IPS DF 19.7 (cell line): Measurements from ENCODE around the gene YTHDF2.

Source experiments
- DNase-seq: peaks from one replicate; pipeline ENCODE4 v3.0.0-alpha.2; 2013; ENCODE audit warnings: low read depth, low spot score

Gene YTHDF2

DNA sequence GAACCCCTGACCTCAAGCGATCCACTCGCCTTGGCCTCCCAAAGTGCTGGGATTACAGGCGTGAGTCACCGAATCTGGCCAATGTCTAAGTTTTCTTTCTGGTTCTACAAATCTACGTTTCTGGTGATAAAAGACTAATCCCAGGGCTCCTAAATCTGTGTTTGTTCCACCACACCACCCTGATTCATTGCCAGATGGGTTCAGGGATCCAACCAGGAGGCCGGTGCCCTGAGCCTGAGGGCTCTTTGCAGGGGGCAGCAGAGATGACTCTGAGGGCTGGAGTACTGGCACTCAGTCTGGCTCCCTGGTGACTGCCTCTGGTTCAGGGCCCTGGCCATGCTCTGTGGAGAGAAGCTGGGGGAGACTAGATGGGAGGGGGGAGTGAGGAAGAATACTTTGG is 64.7 kb downstream of the YTHDF2 start:
- no peak for DNase-seq

DNA sequence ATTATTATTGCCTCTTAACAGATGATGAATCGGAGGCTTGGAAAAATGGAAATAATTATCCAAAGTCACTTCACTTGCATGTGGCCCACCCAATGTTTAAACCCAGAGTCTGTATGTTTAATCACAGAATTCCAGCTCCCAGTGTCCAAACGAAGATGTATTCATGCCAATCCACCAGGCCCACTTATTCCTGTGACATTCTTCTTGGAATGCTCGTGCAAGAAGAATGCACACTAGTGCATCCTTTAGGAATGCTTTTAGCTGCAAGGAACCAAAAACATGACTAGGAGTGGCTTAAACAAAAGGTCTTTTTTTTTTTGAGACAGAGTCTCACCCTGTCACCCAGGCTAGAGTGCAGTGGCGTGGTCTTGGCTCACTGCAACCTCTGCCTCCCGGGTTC is 66.3 kb downstream of the YTHDF2 start:
- no peak for DNase-seq

DNA sequence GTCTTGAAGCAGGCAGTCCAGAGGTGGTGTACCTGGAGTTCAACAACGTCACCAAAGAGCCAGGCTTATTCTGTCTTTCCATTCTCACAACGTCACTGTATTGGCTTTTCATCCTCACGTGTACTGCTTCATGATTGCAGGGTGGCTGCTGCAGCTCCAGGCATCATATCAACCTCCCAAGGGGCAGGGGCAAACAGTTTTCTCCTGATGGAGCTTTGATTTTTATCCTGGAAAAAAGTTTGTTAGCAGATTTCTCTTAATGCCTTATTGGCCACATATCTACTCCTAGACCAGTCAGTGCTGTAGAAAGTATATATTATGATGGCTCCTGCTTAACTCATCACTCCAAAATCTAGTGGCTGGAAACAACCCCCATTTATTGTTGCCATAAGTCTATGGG is 66.9 kb downstream of the YTHDF2 start:
- DNase-seq = no peak

DNA sequence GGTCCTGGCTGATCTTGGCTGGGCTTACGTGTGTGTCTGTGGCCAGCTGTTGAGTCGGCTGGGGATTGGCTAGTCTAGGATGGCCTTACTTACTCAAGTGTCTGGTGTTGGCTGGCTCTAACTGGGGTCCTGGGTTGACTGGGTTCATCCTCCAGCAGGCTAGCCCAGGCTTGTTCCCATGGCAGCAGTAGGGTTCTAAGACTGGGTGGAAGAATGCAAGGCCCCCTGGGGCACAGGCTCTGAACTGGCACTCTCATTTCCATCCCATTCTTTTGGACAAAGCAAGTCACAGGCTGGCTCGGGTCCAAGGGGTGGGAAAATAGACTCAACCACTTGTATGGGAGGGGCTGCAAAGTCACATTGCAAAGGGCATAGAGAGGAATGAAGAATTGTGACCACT is 67.3 kb downstream of the YTHDF2 start:
- no peak for DNase-seq

DNA sequence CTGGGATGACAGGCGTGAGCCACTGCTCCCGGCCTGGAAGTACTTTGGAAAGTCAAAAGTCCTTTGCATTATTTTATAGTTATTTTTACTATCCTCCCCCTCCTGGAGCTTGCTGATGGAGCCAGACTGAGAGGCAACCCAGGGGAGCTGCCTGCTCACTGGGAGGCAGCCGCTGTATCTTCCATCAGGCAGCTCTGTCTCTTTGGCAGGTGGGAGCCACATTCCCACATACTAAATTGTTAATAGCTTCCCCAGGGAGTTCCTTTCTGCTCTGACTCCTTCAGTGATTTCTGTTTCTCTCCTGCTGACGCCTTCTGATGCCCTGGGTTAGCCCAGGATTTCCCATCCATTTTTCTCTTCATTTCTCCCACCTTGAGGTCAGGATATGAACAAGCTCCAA is 70.3 kb downstream of the YTHDF2 start:
- DNase-seq = no peak

DNA sequence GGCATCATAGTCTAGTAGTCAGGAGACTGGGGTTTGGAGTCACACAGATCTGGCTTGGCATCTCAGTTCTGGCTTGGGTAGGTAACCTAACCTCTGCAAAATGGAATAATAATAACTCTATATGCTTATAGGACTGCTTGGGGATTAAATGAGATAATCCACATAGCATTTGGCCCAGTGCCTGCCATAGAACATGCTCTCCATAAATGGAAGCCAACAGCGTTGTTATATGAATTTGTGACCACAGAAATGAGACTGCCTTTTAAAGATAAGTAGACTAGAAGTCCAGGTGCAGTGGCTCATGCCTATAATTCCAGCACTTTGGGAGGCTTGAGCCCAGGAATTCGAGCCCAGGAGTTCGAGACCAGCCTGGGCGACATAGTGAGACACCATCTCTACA is 71.2 kb downstream of the YTHDF2 start:
- no peak for DNase-seq

DNA sequence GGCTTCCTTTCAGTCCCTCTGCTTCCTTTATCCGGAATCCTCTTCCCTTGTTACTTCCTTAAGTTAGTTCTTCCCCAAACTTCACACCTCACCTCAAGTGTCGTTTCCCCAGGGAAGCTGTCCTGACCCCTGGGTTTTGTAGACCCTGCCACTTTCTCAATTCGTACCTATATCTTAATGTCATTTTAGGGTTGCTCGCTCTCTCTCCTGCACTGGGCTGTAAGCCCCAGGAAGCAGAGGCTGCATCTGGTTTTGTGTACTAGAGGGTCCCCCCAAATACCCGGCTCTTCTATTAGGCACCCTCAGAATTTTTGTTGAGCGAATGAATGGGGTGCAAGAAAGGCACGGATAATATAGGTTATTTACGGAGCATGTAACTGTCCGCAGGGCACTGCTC is 74.6 kb downstream of the YTHDF2 start:
- DNase-seq = no peak

DNA sequence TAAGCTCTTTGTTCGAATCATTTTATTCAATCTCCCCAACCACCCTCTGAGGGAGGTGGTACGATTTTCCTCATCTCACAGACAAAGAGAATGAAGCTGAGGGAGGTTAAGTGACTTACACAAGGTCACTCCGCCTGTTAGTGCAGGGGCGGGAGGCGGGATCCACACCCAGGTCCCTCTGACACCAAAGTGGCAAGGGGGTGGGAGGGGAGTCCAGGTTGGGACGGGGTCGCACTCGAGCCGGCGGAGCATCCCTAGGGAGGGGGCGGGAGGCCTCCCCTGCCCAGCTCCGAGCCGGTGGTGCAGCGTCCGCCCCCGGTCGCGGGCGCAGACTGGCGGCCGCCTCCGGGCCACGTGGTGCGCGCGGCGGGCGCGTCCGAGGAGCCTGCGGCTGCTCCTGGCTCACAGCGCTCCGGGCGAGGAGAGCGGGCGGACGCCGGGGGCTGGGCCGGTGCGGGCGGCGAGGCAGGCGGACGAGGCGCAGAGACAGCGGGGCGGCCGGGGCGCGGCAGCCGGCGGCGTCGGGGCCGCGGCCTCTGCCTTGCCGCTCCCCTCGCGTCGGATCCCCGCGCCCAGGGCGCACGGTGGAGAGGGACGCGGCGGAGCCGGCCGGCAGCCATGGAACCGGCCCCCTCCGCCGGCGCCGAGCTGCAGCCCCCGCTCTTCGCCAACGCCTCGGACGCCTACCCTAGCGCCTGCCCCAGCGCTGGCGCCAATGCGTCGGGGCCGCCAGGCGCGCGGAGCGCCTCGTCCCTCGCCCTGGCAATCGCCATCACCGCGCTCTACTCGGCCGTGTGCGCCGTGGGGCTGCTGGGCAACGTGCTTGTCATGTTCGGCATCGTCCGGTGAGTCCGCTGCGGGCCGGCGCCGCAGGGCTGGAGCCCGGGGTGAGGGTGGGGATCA is 75.3 kb downstream of the YTHDF2 start, which contains the start of gene OPRD1:
OPRD1 (plus strand) TSS at position 405 of the 903 bp plus-strand sequence; CDS start at position 619, 214 bp downstream.
- DNase-seq = no peak

DNA sequence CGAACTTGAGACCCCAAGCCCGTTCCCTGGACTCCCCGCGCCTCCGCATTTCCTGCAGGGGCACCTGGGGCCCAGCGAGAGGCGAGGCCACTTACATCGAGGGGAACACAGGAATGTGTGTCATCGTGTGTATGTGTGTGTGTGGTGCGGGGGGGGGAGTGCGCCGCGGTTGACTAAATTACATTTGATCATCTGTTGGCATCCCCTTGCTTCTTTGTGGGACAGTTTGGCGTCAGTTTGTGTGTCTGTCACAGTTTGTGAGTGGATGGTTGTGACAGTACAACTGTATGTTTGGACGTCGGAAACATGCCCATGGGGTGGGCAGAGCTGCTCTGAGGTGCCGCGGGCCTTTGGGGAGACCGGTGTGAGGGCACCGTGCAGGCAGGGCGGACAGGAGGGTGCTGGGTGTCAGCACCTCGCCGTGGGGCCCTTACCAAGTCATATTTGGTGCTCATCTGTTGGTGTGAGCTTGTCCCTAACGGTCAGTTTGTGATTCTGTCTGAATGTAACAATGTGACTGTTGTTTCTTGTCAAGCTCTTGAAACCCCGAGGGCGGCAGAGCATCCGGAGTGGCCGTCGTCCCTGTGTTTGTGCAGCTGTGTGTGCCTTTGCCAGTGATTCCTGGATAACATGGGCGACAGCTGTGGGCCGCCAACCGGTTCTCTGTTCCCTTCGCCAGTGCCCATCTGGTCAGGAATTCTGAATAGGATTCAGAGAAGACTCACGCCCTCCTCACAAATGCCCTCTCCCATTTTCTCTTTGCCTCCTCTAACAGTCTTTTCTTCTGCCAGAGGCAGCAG is 76.1 kb downstream of the YTHDF2 start:
- DNase-seq = no peak

DNA sequence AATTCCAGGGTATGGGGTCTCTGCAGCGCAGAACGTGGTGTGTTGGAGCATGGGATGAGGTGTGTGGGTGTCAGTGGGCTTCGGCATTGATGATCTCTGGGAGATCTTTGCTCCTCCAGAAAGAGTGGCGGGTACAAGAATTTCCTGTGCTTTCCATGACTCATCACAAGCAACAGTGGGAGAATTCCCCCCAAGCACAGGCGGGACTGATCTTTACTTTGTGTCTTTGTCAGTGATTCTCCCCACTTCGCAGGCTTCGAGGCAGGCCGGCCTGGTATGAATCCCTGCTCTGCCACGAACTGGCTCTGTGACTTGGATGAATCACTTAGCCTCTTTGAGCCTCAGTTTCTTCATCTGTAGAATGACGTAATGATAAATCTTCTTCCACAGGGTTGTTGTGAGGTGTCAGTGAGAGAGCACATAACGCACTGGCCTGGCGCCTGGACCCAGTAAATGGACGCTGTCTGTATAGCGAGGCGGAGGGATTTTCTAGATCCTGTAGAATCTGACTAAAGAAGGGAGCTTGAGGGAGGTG is 77.3 kb downstream of the YTHDF2 start:
- DNase-seq = no peak

DNA sequence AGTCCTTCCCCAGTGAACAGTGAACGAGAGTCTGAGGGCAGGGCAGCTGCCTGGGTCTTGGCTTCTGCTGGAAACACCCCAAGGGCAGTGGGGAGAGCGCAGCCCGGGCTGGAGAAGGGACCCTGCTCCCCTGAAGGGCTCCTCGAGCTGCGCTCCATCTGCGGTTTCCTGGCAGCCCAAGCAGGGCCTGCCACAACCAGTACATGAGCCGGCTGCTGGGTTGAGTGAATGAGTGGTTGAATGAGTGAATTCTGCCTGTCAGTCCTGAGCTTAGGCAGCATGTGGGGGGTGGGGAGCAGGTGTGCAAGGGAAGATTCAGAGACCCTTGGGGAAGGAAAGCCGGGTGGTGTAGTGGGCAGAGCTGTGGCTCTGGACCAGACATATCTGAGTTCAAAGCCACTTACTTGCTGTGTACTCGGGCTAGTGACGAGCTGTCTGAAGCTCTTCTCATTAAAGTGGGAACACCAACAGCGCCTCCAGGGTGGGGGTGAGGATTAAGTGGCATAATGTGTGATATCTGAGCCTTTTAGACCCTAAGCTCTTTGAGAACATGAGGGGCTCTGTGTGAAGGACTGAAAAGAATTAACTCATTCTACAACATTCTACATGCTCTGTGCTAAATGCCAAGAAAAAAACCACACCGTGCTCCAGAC is 78.9 kb downstream of the YTHDF2 start:
- DNase-seq = no peak

DNA sequence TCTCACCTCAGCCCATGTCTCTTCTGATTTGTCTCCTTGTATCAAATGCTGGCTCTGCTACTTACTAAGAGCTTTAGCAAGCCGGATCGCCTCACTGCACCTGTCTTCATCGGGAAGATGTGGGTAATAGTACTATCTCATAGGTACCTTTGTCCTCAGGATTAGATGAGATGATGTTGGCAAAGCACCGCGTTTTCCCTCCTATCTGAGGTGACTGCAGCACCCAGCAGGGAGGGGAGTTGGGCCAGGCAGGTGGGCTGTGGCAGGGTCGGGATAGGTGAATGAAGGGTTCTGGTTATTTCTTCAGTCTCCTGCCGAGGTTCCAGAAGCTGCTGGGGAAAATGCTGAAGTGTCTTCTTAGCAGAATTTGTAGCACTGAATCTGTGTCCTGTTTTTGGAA is 80.4 kb downstream of the YTHDF2 start:
- no peak for DNase-seq

DNA sequence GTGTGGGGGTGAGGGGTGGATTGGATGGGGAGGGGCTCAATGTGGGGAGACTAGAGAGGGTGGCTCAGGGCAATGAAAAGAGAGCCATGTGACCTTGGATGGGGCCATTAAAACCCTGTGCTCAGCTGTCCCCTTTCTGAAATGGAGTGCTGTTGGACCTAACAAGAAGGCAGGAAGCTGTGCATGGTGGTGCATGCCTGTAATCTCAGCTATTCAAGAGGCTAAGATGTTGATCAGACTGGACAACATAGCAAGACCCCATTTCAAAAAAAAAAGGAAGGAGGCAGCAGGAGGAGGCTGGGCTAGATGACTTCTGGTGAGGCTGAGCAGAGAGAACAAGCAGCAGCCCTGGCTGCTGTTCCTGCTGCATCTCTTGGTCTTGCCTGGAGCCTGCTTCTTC is 82.3 kb downstream of the YTHDF2 start:
- DNase-seq = no peak
